ENCODE data around the gene STX8. TPM values are rescaled to one million over a fixed set of nuclear protein-coding genes. Genes with fewer than 3 reads are reported as not detected.
A peak's percentile ranks its signal among the peaks of the same experiment; 100 is the strongest.

Gene STX8
- total RNA-seq, 1 experiment from 2014 or later = 50.3 TPM

- H3K4me1 ChIP-seq (ENCODE audit: control insufficient read depth, insufficient read depth, low read length) = no peaks in the 10 kb centered on the region
- no peak overlapping the region for H3K4me3 ChIP-seq (ENCODE audit: low read depth in 2 of 2, low read length in 2 of 2)
- TF ChIP-seq TCF7L2 (IDR thresholded peaks at IDR 0.05; ENCODE audit: low read depth, low read length) = no peak
- no peak for ATAC-seq
- POLR2A ChIA-PET = no interaction called here
- peak; percentile 47 for DNase-seq (ENCODE audit: low read depth, low spot score)
- intact Hi-C loops (cut with micrococcal nuclease; ENCODE audit: unreplicated experiment) = no loop called here
- BruUV-seq (replicated peaks) = no TSS peak
- H3K27ac ChIP-seq (ENCODE audit: low read length) = no peak overlapping the region
- H3K27me3 ChIP-seq (ENCODE audit: control insufficient read depth, insufficient read depth, low read length) = no peaks in the 10 kb centered on the region
- CTCF ChIA-PET = no interaction called here
- in situ Hi-C loops (cut with HindIII; ENCODE audit: low pct_unique_long_range_greater_than_20kb, low sequenced_read_pairs) = no loop called here
- H3K9me3 ChIP-seq (ENCODE audit: control insufficient read depth, insufficient read depth, low read depth, low read length) = no peaks in the 10 kb centered on the region
- H3K36me3 ChIP-seq (ENCODE audit: control insufficient read depth, insufficient read depth, low read length) = no peaks in the 10 kb centered on the region
Observed at GRCh38 chr17:9350080-9350479, 225.5 kb downstream of the STX8 start.

DNA sequence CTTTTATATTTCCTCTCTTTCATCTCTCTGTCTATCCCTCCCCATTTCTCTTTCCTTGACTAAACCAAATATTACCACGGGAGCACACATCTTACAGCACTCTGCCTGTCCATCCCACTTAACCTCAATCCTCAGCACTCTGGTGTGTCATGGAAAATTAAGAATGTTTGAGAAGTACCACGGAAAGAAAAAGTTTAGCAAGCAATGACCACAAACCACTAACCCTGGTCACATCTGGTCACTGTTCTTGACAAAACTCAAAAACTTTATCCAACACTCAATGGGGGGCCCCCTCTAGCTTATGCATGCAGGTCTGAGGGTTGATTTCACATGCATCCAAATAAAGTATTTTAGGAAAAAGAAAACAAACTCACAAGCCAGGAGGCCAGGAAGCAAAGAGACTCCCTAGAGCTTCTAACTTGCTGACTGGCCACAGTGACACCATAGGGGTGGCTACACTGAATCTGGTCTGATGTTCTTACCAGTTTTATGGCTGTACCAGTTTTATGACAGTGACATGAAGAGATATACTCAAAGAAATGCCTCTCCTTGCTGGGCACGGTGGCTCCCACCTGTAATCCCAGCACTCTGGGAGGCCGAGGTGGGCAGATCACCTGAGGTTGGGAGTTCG lies 229.2 kb downstream of the STX8 start:
- Histone ChIP-seq H3K27me3 (ENCODE audit: control insufficient read depth, insufficient read depth, low read length) (no peaks in the 10 kb centered on the region), H3K4me3 (ENCODE audit: low read depth in 2 of 2, low read length in 2 of 2) (no peak overlapping the region), H3K9me3 (ENCODE audit: control insufficient read depth, insufficient read depth, low read depth, low read length) (no peaks in the 10 kb centered on the region), H3K36me3 (ENCODE audit: control insufficient read depth, insufficient read depth, low read length) (no peaks in the 10 kb centered on the region), H3K27ac (ENCODE audit: low read length) (no peak overlapping the region), H3K4me1 (ENCODE audit: control insufficient read depth, insufficient read depth, low read length) (no peaks in the 10 kb centered on the region)
- ATAC-seq (no peak), DNase-seq (ENCODE audit: low read depth, low spot score) (no peak)
- TF ChIP-seq SIN3A (IDR thresholded peaks at IDR 0.05; ENCODE audit: borderline replicate concordance, insufficient read depth, low read depth, low read length) (no peak), TCF7L2 (IDR thresholded peaks at IDR 0.05; ENCODE audit: low read depth, low read length) (no peak), REST (IDR thresholded peaks at IDR 0.05; ENCODE audit: insufficient read depth in 1 of 2, low read depth in 2 of 2, low read length in 1 of 2) (no peak), POLR2AphosphoS5 (IDR thresholded peaks at IDR 0.05; ENCODE audit: low read depth, low read length) (no peak), CTCF (IDR thresholded peaks at IDR 0.05) (no peak)
- ChIA-PET CTCF (no interaction called here), POLR2A (no interaction called here)
- intact Hi-C loops (cut with micrococcal nuclease; ENCODE audit: unreplicated experiment) (no loop called here), in situ Hi-C loops (cut with HindIII; ENCODE audit: low pct_unique_long_range_greater_than_20kb, low sequenced_read_pairs) (no loop called here)
- BruUV-seq (replicated peaks) = no TSS peak

GRCh38 chr17:9343516-9343915 lies 232.1 kb downstream of the STX8 start:
- Histone ChIP-seq H3K9me3 (ENCODE audit: control insufficient read depth, insufficient read depth, low read depth, low read length) (no peaks in the 10 kb centered on the region), H3K36me3 (ENCODE audit: control insufficient read depth, insufficient read depth, low read length) (no peaks in the 10 kb centered on the region), H3K4me3 (ENCODE audit: low read depth in 2 of 2, low read length in 2 of 2) (no peak overlapping the region), H3K27ac (ENCODE audit: low read length) (no peak overlapping the region), H3K4me1 (ENCODE audit: control insufficient read depth, insufficient read depth, low read length) (no peaks in the 10 kb centered on the region), H3K27me3 (ENCODE audit: control insufficient read depth, insufficient read depth, low read length) (no peaks in the 10 kb centered on the region)
- ChIA-PET POLR2A (no interaction called here), CTCF (interaction anchor here (0.5 kb wide), 1 partner anchor 512 kb away, joined by 4 read pairs; no protein-coding TSS in a partner anchor)
- intact Hi-C loops (cut with micrococcal nuclease; ENCODE audit: unreplicated experiment) = no loop called here
- BruUV-seq (replicated peaks) = no TSS peak
- no peak for TF ChIP-seq REST (IDR thresholded peaks at IDR 0.05; ENCODE audit: insufficient read depth in 1 of 2, low read depth in 2 of 2, low read length in 1 of 2)
- TF ChIP-seq SIN3A (IDR thresholded peaks at IDR 0.05; ENCODE audit: borderline replicate concordance, insufficient read depth, low read depth, low read length) = no peak
- no peak for TF ChIP-seq POLR2AphosphoS5 (IDR thresholded peaks at IDR 0.05; ENCODE audit: low read depth, low read length)
- TF ChIP-seq CTCF (IDR thresholded peaks at IDR 0.05) = no peak
- no peak for TF ChIP-seq TCF7L2 (IDR thresholded peaks at IDR 0.05; ENCODE audit: low read depth, low read length)
- in situ Hi-C loops (cut with HindIII; ENCODE audit: low pct_unique_long_range_greater_than_20kb, low sequenced_read_pairs) = no loop called here
- DNase-seq (ENCODE audit: low read depth, low spot score) (no peak), ATAC-seq (no peak)
